DOHH2 (cell line): ENCODE measurements around the gene ARHGAP1.

Source experiments
- H3F3A ChIP-seq: fragments of 200-600 bp; sonication (generic), shearing (Covaris generic); 2 replicates; pipeline ENCODE4 v1.6.0; 2016; ENCODE audit warnings: antibody characterized with exemption, mild to moderate bottlenecking; ENCODE audit not compliant: control insufficient read depth, insufficient read depth
- H3K27ac ChIP-seq: fragments of 200-600 bp; sonication (generic); 2 replicates; pipeline ENCODE4 v1.5.1; 2014; ENCODE audit warnings: low read depth, mild to moderate bottlenecking, low read length, moderate library complexity
- H3K27me3 ChIP-seq: fragments of 200-600 bp; sonication (generic); 2 replicates; pipeline ENCODE4 v1.6.1; 2014; ENCODE audit warnings: mild to moderate bottlenecking, low read length, mixed read lengths; ENCODE audit not compliant: control insufficient read depth
- H3K36me3 ChIP-seq: fragments of 200-600 bp; sonication (generic); 2 replicates; pipeline ENCODE4 v1.6.1; 2014; ENCODE audit warnings: mild to moderate bottlenecking, low read length, moderate library complexity, mixed read lengths; ENCODE audit not compliant: control insufficient read depth
- H3K4me1 ChIP-seq: fragments of 200-600 bp; sonication (generic); 2 replicates; pipeline ENCODE4 v1.6.1; 2014; ENCODE audit warnings: mild to moderate bottlenecking, low read length, mixed read lengths; ENCODE audit not compliant: control insufficient read depth
- H3K4me2 ChIP-seq: fragments of 200-600 bp; sonication (generic); 2 replicates; pipeline ENCODE4 v1.6.0; 2014; ENCODE audit warnings: mild to moderate bottlenecking, low read length, moderate library complexity
- H3K4me3 ChIP-seq: fragments of 200-600 bp; sonication (generic); 2 replicates; pipeline ENCODE4 v1.5.1; 2014; ENCODE audit warnings: mild to moderate bottlenecking, low read length, mixed read lengths
- H3K79me2 ChIP-seq: fragments of 200-600 bp; sonication (generic); 2 replicates; pipeline ENCODE4 v1.6.1; 2014; ENCODE audit warnings: mild to moderate bottlenecking, low read length, mixed read lengths; ENCODE audit not compliant: control insufficient read depth
- H3K9me2 ChIP-seq: fragments of 200-600 bp; sonication (generic); replicated peaks from 2 replicates; pipeline ENCODE4 v1.6.1; 2014; ENCODE audit warnings: mild to moderate bottlenecking, low read length, mixed read lengths; ENCODE audit not compliant: control insufficient read depth
- H3K9me3 ChIP-seq: fragments of 200-600 bp; sonication (generic); 2 replicates; pipeline ENCODE4 v1.6.1; 2014; ENCODE audit warnings: antibody characterized with exemption, low read length, mixed read lengths; ENCODE audit not compliant: control insufficient read depth, insufficient read depth
- H4K20me1 ChIP-seq: fragments of 200-600 bp; sonication (generic); 2 replicates; pipeline ENCODE4 v1.6.0; 2014; ENCODE audit warnings: low read depth, mild to moderate bottlenecking, antibody characterized with exemption, low read length, moderate library complexity; ENCODE audit not compliant: control insufficient read depth, insufficient read depth
- CTCF ChIP-seq: fragments of 200-600 bp; sonication (generic); IDR thresholded peaks from one replicate; pipeline ENCODE4 v1.5.1; 2014; ENCODE audit warnings: antibody characterized with exemption, mild to moderate bottlenecking, low read depth, low read length; ENCODE audit not compliant: poor library complexity, severe bottlenecking
- EZH2phosphoT487 ChIP-seq: fragments of 200-600 bp; sonication (generic); IDR thresholded peaks from 2 replicates; pipeline ENCODE4 v1.6.1; 2017; ENCODE audit warnings: borderline replicate concordance, mild to moderate bottlenecking, antibody characterized with exemption, low read length, moderate library complexity, mixed read lengths

Gene ARHGAP1

GRCh38 chr11:46693597-46694012 lies 6.8 kb downstream of the ARHGAP1 start:
- H3K36me3 ChIP-seq = peaks cover 23% of the 10 kb centered on the region
- peaks cover 8% of the 10 kb centered on the region for H3K79me2 ChIP-seq
- no peaks in the 10 kb centered on the region for H3K9me3 ChIP-seq
- TF ChIP-seq EZH2phosphoT487 = no peak
- TF ChIP-seq CTCF = no peak
- H3F3A ChIP-seq = no peaks in the 10 kb centered on the region
- no peaks in the 10 kb centered on the region for H4K20me1 ChIP-seq
- no peaks in the 10 kb centered on the region for H3K9me2 ChIP-seq
- H3K27me3 ChIP-seq = no peaks in the 10 kb centered on the region
- H3K4me2 ChIP-seq = no peak overlapping the region
- H3K4me1 ChIP-seq = peaks cover under 1% of the 10 kb centered on the region; the same call in 1 of the 2 replicates
- H3K27ac ChIP-seq = no peak overlapping the region
- H3K4me3 ChIP-seq = no peak overlapping the region

- Histone ChIP-seq H3K27ac (no peak overlapping the region), H3K9me3 (no peaks in the 10 kb centered on the region), H3K36me3 (peaks cover 29% of the 10 kb centered on the region), H3K27me3 (no peaks in the 10 kb centered on the region), H3K9me2 (no peaks in the 10 kb centered on the region), H3K4me2 (no peak overlapping the region), H3K79me2 (peaks cover 1% of the 10 kb centered on the region; the same call in 1 of the 2 replicates), H3K4me1 (no peaks in the 10 kb centered on the region), H4K20me1 (no peaks in the 10 kb centered on the region), H3F3A (no peaks in the 10 kb centered on the region), H3K4me3 (no peak overlapping the region)
- no peak for TF ChIP-seq EZH2phosphoT487
- TF ChIP-seq CTCF = no peak
These were observed 8.0 kb downstream of the ARHGAP1 start for GRCh38 chr11:46692450-46692849.

GRCh38 chr11:46690702-46691101 lies 9.7 kb downstream of the ARHGAP1 start:
- H3K79me2 ChIP-seq = no peaks in the 10 kb centered on the region
- H3K4me3 ChIP-seq = no peak overlapping the region
- H3F3A ChIP-seq = no peaks in the 10 kb centered on the region
- no peaks in the 10 kb centered on the region for H3K9me2 ChIP-seq
- H3K27ac ChIP-seq = no peak overlapping the region
- H3K4me1 ChIP-seq = no peaks in the 10 kb centered on the region
- H3K4me2 ChIP-seq = no peak overlapping the region
- no peak for TF ChIP-seq CTCF
- no peak for TF ChIP-seq EZH2phosphoT487
- H3K9me3 ChIP-seq = no peaks in the 10 kb centered on the region
- H4K20me1 ChIP-seq = no peaks in the 10 kb centered on the region
- H3K27me3 ChIP-seq = no peaks in the 10 kb centered on the region
- H3K36me3 ChIP-seq = peaks cover 33% of the 10 kb centered on the region
